Left renal cortex interstitium (tissue), 4 donors: Measurements from ENCODE around the gene ARMCX2. TPM values are rescaled to one million over a fixed set of nuclear protein-coding genes. Genes with fewer than 3 reads are reported as not detected.

ENCODE experiments used
- polyA plus RNA-seq, 4 donors: library from polyadenylated mRNA; unstranded; fragments of 120-200 nt; gene quantifications; one replicate each; pipeline ENCODE4 v1.2.1, GENCODE V29; 2013; ENCODE audit not compliant: insufficient read length in 4 of 4

Gene ARMCX2
- polyA plus RNA-seq, 4 donors, result 93.4 to 134 (median 101) TPM

Other genes with a start within 250 kb of the ARMCX2 start
- 10 to 100 TPM; 15.9 to 34.7 (median 25.6) TPM for gene ARMCX4, start 174.4 kb downstream of the ARMCX2 start, polyA plus RNA-seq
- gene ARMCX1, start 109.3 kb downstream of the ARMCX2 start, polyA plus RNA-seq, result 10 to 100 TPM; 42.2 to 50.8 (median 49.7) TPM
- gene ARMCX6, start 41.9 kb downstream of the ARMCX2 start, polyA plus RNA-seq, result 10 to 100 TPM; 69.9 to 86.2 (median 81.4) TPM
- gene ARMCX3, start 36.7 kb downstream of the ARMCX2 start, polyA plus RNA-seq, result 100 to 1,000 TPM in 3 of 4 donors, 10 to 100 TPM in 1; 99.9 to 128 (median 112) TPM